ENCODE results near the gene MPP2.

Gene MPP2

GRCh38 chr17:43868226-43868994 lies 38.9 kb downstream of the MPP2 start:
- Histone ChIP-seq H3K4me3 (ENCODE audit: low read depth, low read length) (no peak overlapping the region), H3K36me3 (ENCODE audit: control insufficient read depth in 2 of 2, insufficient read depth in 1 of 2, low read length in 2 of 2) (no peaks in the 10 kb centered on the region), H3K4me1 (ENCODE audit: control insufficient read depth, insufficient read depth, low read length) (no peaks in the 10 kb centered on the region), H3K9me3 (ENCODE audit: control insufficient read depth, insufficient read depth, low read depth, low read length) (no peaks in the 10 kb centered on the region), H3K27ac (ENCODE audit: extremely low read depth, low read depth, low read length) (no peak overlapping the region)
- CTCF ChIA-PET = interaction anchor here (0.6 to 5.8 kb wide), 5 partner anchors 10 to 79 kb away, joined by 3 to 37 read pairs (median 28); partner anchors contain the start of gene CD300LG
- TF ChIP-seq ZNF266 (tag by site-specific recombination; IDR thresholded peaks at IDR 0.05; ENCODE audit: low read depth) (peak; percentile 94), PRDM6 (tag by site-specific recombination; IDR thresholded peaks at IDR 0.05) (no peak)
- POLR2A ChIA-PET = no interaction called here

GRCh38 chr17:43864161-43864984 lies 43.0 kb downstream of the MPP2 start:
- ChIA-PET POLR2A (interaction anchor here (0.7 to 1.0 kb wide), 2 partner anchors 14 to 32 kb away, joined by 3 to 4 read pairs; no protein-coding TSS in a partner anchor), CTCF (interaction anchor here (0.6 to 5.8 kb wide), 4 partner anchors 14 to 234 kb away, joined by 3 to 29 read pairs (median 8); no protein-coding TSS in a partner anchor)
- Histone ChIP-seq H3K4me1 (ENCODE audit: control insufficient read depth, insufficient read depth, low read length) (no peaks in the 10 kb centered on the region), H3K4me3 (ENCODE audit: low read depth, low read length) (no peak overlapping the region), H3K9me3 (ENCODE audit: control insufficient read depth, insufficient read depth, low read depth, low read length) (no peaks in the 10 kb centered on the region), H3K27ac (ENCODE audit: extremely low read depth, low read depth, low read length) (no peak overlapping the region), H3K36me3 (ENCODE audit: control insufficient read depth in 2 of 2, insufficient read depth in 1 of 2, low read length in 2 of 2) (no peaks in the 10 kb centered on the region)
- no peak for TF ChIP-seq ZNF585B (tag by site-specific recombination; IDR thresholded peaks at IDR 0.05)
- TF ChIP-seq, protein P1, sequence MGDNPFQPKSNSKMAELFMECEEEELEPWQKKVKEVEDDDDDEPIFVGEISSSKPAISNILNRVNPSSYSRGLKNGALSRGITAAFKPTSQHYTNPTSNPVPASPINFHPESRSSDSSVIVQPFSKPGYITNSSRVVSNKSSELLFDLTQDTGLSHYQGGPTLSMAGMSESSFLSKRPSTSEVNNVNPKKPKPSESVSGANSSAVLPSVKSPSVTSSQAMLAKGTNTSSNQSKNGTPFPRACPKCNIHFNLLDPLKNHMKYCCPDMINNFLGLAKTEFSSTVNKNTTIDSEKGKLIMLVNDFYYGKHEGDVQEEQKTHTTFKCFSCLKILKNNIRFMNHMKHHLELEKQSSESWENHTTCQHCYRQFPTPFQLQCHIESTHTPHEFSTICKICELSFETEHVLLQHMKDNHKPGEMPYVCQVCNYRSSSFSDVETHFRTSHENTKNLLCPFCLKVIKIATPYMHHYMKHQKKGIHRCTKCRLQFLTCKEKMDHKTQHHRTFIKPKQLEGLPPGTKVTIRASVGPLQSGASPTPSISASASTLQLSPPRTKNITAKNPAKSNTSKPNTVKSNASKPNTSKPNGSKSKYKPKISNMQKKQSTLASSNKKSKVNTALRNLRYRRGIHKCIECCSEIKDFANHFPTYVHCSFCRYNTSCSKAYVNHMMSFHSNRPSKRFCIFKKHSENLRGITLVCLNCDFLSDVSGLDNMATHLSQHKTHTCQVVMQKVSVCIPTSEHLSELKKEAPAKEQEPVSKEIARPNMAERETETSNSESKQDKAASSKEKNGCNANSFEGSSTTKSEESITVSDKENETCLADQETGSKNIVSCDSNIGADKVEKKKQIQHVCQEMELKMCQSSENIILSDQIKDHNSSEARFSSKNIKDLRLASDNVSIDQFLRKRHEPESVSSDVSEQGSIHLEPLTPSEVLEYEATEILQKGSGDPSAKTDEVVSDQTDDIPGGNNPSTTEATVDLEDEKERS (tag by site-specific recombination; IDR thresholded peaks at IDR 0.05) = no peak
- no peak for TF ChIP-seq ZBTB10 (tag by site-specific recombination; IDR thresholded peaks at IDR 0.05)
- no peak for TF ChIP-seq ZNF521 (tag by site-specific recombination; IDR thresholded peaks at IDR 0.05)
- no peak for TF ChIP-seq ZNF658 (tag by site-specific recombination; IDR thresholded peaks at IDR 0.05)

DNA sequence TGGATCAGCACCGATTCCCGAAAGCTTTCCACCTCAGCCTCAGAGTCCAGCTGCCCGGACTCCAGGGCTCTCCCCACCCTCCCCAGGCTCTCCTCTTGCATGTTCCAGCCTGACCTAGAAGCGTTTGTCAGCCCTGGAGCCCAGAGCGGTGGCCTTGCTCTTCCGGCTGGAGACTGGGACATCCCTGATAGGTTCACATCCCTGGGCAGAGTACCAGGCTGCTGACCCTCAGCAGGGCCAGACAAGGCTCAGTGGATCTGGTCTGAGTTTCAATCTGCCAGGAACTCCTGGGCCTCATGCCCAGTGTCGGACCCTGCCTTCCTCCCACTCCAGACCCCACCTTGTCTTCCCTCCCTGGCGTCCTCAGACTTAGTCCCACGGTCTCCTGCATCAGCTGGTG lies 45.4 kb downstream of the MPP2 start:
- no peaks in the 10 kb centered on the region for H3K36me3 ChIP-seq (ENCODE audit: control insufficient read depth in 2 of 2, insufficient read depth in 1 of 2, low read length in 2 of 2)
- H3K4me1 ChIP-seq (ENCODE audit: control insufficient read depth, insufficient read depth, low read length) = no peaks in the 10 kb centered on the region
- no peak overlapping the region for H3K4me3 ChIP-seq (ENCODE audit: low read depth, low read length)
- POLR2A ChIA-PET = no interaction called here
- H3K27ac ChIP-seq (ENCODE audit: extremely low read depth, low read depth, low read length) = no peak overlapping the region
- H3K9me3 ChIP-seq (ENCODE audit: control insufficient read depth, insufficient read depth, low read depth, low read length) = no peaks in the 10 kb centered on the region
- CTCF ChIA-PET = interaction anchor here (1.0 to 2.7 kb wide), 3 partner anchors 14 to 22 kb away, joined by 3 to 15 read pairs (median 5); partner anchors contain the start of gene CD300LG
- TF ChIP-seq ZNF561 (tag by site-specific recombination; IDR thresholded peaks at IDR 0.05; ENCODE audit: borderline replicate concordance) = no peak
- TF ChIP-seq, protein P2, sequence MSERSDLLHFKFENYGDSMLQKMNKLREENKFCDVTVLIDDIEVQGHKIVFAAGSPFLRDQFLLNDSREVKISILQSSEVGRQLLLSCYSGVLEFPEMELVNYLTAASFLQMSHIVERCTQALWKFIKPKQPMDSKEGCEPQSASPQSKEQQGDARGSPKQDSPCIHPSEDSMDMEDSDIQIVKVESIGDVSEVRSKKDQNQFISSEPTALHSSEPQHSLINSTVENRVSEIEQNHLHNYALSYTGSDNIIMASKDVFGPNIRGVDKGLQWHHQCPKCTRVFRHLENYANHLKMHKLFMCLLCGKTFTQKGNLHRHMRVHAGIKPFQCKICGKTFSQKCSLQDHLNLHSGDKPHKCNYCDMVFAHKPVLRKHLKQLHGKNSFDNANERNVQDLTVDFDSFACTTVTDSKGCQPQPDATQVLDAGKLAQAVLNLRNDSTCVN (tag by site-specific recombination; optimal IDR thresholded peaks at IDR 0.05) = no peak
- no peak for TF ChIP-seq ZNF747 (tag by site-specific recombination; IDR thresholded peaks at IDR 0.05)
- no peak for TF ChIP-seq ZNF274 (IDR thresholded peaks at IDR 0.05; ENCODE audit: low read length)
- TF ChIP-seq ZNF274 (tag by site-specific recombination; IDR thresholded peaks at IDR 0.05; ENCODE audit: borderline replicate concordance) = no peak
- no peak for TF ChIP-seq ZNF350 (tag by site-specific recombination; IDR thresholded peaks at IDR 0.05)
- TF ChIP-seq GFI1B (tag by site-specific recombination; IDR thresholded peaks at IDR 0.05) = no peak
- no peak for TF ChIP-seq ZNF585B (tag by site-specific recombination; IDR thresholded peaks at IDR 0.05)
- TF ChIP-seq, protein P3, sequence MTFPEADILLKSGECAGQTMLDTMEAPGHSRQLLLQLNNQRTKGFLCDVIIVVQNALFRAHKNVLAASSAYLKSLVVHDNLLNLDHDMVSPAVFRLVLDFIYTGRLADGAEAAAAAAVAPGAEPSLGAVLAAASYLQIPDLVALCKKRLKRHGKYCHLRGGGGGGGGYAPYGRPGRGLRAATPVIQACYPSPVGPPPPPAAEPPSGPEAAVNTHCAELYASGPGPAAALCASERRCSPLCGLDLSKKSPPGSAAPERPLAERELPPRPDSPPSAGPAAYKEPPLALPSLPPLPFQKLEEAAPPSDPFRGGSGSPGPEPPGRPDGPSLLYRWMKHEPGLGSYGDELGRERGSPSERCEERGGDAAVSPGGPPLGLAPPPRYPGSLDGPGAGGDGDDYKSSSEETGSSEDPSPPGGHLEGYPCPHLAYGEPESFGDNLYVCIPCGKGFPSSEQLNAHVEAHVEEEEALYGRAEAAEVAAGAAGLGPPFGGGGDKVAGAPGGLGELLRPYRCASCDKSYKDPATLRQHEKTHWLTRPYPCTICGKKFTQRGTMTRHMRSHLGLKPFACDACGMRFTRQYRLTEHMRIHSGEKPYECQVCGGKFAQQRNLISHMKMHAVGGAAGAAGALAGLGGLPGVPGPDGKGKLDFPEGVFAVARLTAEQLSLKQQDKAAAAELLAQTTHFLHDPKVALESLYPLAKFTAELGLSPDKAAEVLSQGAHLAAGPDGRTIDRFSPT (tag by site-specific recombination; IDR thresholded peaks at IDR 0.05) = no peak
- no peak for TF ChIP-seq TRIM28 (IDR thresholded peaks at IDR 0.05; ENCODE audit: borderline replicate concordance, low read length)
- TF ChIP-seq ZNF175 (tag by site-specific recombination; IDR thresholded peaks at IDR 0.05) = no peak
